Stimulated activated CD8-positive, alpha-beta memory T cell treated with anti-CD3 and anti-CD28 coated beads, Interleukin-15, amount 100 ng/mL, for 48 hours (primary cell): ENCODE results near the gene LRP4.
"Not testable (repeated sequence)": the region's sequence is repeated elsewhere in the genome, so short reads cannot be mapped to it uniquely, and the experiment has no call there.

Experiments
- DNase-seq, 2 donors: peaks; one replicate each; pipeline ENCODE4 v3.0.0-alpha.2; 2020; ENCODE audit warnings: low read depth in 2 of 2

Gene LRP4, protein sequence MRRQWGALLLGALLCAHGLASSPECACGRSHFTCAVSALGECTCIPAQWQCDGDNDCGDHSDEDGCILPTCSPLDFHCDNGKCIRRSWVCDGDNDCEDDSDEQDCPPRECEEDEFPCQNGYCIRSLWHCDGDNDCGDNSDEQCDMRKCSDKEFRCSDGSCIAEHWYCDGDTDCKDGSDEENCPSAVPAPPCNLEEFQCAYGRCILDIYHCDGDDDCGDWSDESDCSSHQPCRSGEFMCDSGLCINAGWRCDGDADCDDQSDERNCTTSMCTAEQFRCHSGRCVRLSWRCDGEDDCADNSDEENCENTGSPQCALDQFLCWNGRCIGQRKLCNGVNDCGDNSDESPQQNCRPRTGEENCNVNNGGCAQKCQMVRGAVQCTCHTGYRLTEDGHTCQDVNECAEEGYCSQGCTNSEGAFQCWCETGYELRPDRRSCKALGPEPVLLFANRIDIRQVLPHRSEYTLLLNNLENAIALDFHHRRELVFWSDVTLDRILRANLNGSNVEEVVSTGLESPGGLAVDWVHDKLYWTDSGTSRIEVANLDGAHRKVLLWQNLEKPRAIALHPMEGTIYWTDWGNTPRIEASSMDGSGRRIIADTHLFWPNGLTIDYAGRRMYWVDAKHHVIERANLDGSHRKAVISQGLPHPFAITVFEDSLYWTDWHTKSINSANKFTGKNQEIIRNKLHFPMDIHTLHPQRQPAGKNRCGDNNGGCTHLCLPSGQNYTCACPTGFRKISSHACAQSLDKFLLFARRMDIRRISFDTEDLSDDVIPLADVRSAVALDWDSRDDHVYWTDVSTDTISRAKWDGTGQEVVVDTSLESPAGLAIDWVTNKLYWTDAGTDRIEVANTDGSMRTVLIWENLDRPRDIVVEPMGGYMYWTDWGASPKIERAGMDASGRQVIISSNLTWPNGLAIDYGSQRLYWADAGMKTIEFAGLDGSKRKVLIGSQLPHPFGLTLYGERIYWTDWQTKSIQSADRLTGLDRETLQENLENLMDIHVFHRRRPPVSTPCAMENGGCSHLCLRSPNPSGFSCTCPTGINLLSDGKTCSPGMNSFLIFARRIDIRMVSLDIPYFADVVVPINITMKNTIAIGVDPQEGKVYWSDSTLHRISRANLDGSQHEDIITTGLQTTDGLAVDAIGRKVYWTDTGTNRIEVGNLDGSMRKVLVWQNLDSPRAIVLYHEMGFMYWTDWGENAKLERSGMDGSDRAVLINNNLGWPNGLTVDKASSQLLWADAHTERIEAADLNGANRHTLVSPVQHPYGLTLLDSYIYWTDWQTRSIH (N-terminal part only)

DNA sequence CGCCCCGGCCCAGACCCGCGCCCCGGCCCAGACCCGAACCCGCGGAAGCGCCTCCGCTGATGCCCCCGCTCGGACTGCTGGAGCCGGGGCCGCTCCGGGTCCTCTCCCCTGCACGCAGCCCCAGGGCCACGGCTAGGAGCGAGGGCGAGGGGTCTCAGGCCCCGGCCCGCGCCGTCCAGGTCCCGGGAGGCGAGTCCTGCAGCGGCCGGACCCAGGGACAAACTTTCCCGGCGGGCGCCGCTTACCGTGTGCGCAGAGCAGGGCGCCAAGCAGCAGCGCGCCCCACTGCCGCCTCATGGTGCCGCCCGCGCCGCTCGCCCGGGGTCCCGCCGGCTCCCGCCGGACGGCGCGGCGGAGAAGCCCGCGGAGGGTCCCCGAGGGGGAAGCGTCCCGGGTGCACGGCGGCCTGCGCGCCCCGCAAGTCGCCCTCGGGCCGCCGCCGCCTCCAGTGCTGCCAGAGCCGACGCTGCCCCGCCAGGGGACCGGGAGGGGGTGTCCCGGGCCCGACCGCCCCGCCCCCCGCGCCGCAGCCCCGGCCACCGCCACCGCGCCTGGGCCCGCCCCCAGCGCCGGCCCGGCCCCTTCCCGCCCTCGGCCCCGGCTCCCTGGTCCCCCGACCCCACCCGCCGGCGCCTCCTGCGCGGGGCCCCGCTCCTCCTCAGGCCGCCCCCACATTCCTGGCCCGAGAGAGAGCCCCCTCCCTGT, at the start of gene LRP4:
Gene LRP4 (minus strand): TSS at position 468 of the 705 bp plus-strand sequence. CDS start 171 bp downstream, at position 297.
- peak; percentile 24 to 30 for DNase-seq

GRCh38 chr11:46967962-46968361, 49.6 kb upstream of the LRP4 start:
- no peak for DNase-seq

DNA sequence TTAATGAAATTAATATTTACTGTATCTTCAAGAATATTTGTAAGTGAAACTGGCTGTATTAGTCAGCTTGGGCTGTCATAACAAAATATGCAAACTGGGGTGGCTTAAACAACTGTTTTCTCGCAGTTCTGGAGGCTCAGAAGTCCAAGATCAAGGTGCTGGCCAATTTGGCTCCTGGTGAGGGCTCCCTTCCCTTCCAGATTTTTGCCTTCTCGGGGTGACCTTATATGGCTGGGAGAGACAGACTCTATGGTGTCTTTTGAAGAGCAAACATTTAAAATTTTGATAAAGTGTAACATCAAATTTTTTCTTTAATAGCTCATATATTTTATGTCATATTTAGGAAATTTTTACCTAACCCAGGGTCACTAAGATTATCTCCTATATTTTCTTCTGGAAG, 48.4 kb upstream of the LRP4 start:
- DNase-seq: no peak

GRCh38 chr11:46963844-46964243, 45.5 kb upstream of the LRP4 start:
- no peak for DNase-seq

- not testable (repeated sequence) for DNase-seq
Measured at GRCh38 chr11:46961886-46962285, 43.5 kb upstream of the LRP4 start.

DNA sequence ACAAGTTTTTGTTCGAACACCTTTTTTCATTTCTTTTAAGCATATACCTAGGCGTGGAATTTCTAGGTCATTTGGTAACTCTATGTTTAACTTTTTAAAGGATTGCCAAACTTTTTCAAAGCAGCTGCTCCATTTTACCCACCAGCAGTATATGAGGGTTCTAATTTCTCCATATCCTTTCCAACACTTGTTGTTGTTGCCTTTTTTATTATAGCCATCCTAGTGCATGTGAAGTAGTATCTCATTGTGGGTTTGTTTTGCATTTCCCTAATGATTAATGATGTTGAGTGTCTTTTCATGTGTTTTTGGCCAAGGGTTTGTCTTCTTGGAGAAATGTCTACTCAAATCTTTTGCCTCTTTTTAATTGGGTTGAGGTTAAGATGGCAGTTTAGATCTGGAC, 42.7 kb upstream of the LRP4 start:
- no peak for DNase-seq

- DNase-seq: no peak
Measured at GRCh38 chr11:46958777-46959176, 40.4 kb upstream of the LRP4 start.

GRCh38 chr11:46953093-46953492, 34.7 kb upstream of the LRP4 start:
- no peak for DNase-seq

DNA sequence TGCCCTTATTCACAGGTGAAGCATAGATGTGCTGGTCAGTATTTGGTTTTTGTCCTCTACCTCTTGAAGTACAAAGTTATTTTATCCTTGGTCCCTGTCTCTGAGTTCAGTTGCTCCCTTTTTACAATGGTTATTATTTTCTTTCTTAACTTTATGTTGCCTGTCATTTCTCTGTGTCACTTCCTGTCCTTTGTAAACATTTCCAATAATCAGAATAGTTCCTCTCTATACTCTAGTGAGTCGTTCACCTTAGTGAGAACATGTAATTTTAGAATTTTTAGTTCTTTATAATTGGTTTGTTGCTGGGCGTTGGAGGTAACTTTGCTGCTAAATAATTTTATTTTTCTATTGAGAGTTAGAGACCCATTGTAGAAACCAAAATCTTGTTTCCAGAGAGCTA, 34.2 kb upstream of the LRP4 start:
- DNase-seq: no peak

- DNase-seq: no peak
Measured at GRCh38 chr11:46951864-46952263, 33.5 kb upstream of the LRP4 start.

DNA sequence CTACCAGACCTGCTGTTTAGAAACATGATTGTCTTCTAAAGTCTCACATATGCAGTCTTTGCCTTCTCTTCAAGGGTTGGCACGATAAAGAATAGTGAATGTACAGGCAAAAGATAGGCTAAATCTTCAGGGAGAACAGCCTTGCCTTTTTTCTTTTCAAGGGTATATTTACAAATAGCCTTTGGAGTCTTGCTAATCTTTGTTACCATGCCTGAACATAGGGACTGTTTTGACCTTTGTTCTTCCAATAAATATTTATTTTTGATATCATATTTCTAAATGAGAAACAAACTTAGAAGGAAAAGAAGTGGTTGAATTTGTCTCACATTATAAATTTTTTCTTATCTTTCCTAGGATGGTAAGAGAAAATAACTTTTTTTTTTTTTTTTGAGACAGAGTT, 30.9 kb upstream of the LRP4 start:
- no peak for DNase-seq

- no peak for DNase-seq
Measured at GRCh38 chr11:46948378-46949131, 30.2 kb upstream of the LRP4 start.

DNA sequence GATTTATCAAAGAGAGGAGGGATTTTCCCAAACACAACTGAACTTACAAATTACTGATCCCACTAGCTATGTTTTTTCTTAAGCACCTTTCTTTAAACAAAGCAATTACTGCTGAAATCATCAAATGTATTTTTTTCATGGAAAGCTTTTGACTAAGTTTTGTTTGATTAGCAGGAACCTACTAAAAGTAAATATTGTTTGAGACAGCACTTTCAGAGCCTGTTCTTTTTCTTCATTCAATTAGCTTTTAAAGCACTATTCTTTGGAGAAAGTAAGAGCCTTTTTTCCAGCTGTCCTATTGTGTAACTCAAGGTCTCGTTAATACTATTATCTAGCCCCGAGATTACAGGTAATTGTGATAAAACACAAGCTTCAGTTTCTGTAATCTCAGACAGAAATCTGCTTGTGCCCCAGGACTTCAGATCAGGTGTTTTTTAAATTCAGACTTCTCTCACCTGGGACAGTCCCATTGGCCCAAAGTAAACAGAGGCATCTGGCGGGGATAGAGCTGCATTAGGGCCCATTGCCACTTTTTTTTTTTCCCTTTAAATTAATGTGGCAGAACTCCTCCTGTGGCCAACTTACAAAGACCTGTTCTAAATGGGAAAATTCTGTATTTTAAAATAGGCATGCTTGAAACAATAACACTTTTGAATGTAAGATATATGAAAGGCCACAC, 29.2 kb upstream of the LRP4 start:
- DNase-seq: no peak

- DNase-seq: no peak
Measured at GRCh38 chr11:46944356-46945075, 26.2 kb upstream of the LRP4 start.

DNA sequence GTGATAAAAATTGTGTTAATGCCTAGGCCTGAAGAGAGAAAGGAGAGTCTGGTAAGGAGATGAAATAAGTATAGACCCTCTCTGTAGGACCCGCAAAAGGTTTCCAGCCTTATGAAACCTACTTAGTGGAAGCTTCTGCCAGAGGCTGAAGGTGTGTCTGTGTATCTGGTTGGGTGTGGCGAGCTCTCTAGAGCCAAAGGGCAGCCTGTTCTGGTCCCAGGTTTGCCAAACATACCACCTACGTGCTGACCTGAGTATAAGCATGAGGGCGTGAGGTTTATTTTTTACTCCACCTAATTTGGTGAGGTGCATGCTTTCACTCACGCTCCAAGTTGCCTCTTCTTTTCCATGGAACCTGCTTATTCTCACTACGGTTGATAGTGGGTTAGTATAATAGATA, 23.8 kb upstream of the LRP4 start:
- no peak for DNase-seq

- DNase-seq: peak; percentile 83 to 88
Measured at GRCh38 chr11:46936138-46937110, 18.1 kb upstream of the LRP4 start, which contains the start of gene CSTPP1. CSTPP1 (plus strand) TSS chr11:46936761; CDS start chr11:46936806, 45 bp downstream.

- no peak for DNase-seq
Measured at GRCh38 chr11:46930089-46930488, 11.7 kb upstream of the LRP4 start.

DNA sequence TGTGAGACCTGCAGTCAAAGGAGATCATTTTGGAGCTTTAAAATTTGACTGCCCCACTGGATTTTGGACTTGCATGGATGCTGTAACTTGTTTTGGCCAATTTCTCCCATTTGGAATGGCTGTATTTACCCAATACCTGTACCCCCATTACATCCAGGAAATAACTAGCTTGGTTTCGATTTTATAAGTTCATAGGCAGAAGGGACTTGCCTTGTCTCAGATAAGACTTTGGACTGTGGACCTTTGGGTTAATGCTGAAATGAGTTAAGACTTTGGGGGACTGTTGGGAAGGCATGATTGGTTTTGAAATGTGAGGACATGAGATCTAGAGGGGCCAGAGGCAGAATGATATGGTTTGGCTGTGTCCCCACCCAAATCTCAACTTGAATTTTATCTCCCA, 10.4 kb upstream of the LRP4 start:
- DNase-seq: not testable (repeated sequence)
